ENCODE data around the gene KCNK1.

The KCNK1 gene

DNA sequence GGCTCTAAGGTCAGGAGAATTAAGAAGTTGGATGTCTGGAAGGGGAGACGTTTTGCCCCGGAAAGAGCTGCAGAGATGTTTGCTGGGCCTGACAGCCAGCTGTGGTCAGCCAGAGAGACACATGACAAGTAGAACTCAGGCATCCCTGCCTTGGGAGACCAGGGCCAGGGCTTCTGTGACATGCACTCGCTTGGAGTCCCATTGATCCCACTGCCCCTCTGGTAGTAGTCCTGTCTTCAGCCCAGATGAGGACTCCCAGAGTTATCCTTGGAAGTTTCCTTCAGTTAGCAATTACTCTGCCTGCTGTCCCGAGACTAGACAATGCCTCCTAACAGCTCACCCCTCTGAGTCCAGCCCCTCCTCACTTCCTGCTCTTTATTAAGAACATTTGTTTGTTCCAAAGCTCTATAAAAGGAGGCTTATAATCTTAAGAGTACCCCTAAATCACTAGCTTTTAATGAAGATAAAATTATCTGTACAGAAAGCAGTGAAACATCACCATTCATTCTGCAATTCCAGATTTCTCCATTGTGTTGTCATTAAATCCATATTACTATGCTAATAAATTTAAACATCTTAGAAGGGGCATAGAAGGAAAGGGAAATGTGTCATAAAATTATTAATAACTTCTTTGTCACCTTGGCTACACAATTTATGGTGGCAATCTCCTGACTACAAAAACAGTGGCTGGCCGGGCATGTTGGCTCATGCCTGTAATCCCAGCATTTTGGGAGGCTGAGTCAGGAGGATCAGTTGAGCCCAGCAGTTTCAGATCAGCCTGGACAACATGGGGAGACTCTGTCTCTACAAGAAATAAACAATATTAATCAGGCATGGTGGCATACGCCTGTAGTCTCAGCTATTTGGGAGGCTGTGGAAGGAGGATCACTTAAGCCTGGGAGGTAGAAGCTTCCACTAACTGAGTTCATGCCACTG lies 94.2 kb downstream of the KCNK1 start:
- no peak for DNase-seq

- no peak for DNase-seq
These were observed 96.1 kb downstream of the KCNK1 start for GRCh38 chr1:233710031-233710430.

GRCh38 chr1:233710507-233710906 lies 96.6 kb downstream of the KCNK1 start:
- no peak for DNase-seq

DNA sequence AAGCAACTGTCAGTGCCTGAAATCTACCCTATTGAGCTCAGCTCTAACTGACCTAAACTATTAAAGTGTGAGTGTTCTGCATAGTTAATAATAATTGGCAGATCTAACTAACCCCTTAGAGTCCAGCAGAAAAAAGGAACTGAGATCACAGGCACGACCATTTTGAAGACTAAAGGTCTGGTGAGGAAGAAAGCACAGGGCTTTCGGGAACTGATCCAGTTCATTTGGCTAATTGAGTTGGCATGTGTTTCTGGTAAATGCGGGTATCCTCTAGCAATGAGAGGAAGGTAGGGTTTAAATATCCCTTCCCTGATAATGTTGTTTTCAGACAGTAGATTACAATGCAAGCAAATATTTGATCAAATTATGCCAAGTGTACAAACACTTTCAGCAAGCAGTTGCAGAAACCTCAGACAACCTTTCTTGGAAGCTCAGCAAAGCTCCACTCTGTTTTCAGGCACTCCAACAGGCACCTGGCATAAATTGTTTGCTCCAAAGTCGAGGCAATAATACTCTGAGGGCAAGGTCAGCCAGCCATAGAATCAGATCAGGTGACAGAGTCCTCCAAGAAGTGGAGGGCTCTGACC lies 100.8 kb downstream of the KCNK1 start:
- peak; percentile 8 for DNase-seq

- DNase-seq = no peak
These were observed 104.2 kb downstream of the KCNK1 start for GRCh38 chr1:233718057-233718456.

DNA sequence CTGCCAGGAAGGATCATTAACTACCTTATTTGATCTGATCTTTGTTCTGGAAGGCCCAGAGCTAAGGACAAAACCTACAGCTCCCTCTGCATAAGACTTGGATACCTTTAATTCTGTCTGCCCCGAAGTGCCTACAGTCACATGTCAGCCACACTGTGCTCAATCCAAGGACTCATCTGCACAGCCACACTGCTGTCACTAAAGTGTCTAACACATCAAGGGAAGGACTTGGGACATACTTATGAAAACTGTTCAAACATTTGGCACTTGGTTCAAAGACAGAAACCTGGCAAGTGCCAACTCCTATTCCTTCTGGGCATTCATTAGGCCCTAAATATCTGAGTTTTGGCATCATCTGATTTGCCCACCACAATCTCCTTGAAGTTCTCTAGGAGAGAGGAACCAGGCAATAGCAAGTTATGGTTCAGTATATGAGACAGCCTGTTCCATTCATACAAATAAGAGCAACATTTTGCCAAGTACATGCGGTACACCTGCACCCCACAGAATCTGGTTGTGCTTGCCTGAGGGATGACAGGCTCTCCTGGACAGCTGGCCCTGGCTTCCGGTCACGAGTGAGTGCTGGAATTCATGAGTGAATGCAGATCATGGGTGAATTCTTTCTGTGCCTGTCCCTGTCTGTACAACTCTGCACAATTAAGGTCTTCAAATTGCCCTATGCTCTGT lies 105.9 kb downstream of the KCNK1 start:
- no peak for DNase-seq

DNA sequence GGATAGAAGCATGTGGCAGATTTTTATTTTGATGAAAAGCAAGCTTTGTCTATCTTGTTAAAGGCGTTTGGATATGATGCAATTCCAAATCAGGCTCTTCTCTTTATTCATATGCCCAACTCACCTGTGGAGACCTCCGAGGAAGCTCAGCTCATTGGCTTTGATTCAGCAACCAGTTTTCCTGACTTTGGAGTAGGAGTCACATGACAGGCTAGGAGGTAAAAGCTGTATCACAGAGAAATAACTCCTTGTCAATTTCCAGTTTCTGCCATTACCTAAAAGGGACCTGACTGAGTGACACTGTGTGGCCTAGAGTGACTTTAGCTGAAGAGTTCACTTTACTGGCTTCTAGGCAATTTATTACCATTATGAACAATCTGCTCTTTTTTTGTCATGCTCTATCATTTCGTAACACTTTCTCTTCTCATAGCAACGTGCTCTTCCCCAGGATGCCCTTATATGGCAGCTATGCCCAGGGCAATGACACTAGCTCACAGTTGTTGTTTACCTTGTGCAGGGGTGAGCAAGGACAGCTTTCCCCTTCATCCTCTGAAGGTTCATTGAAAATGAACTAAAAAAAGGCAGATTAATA lies 107.2 kb downstream of the KCNK1 start:
- no peak for DNase-seq
